ENCODE data around the gene THAP5.
A peak's percentile ranks its signal among the peaks of the same experiment; 100 is the strongest.

The THAP5 gene

DNA sequence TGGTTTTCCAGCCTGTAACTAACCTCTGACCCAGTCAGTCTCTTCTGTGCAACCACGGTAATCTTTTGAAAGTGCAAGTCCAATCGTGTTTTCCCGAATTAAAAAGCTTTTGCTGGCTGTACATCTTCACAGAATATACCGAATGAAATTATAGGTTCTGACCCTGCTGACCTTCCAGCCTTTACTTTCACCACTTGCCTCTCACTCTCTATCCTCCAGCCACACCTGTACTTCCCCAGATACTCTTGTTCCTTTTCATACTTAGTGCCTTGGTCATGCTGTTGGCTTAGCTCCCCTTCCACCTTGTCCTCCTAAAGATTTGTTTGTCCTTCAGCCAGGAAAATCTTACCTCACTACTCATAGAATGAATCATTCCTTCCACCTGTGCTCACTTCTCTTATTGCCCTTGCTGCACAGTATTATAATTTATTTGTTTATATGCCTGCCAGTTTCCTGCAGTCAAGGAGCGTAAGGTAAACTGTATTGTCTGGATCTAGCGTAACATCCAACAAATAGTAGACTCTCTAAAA is 41.3 kb downstream of the THAP5 start:
- no peak for DNase-seq

DNA sequence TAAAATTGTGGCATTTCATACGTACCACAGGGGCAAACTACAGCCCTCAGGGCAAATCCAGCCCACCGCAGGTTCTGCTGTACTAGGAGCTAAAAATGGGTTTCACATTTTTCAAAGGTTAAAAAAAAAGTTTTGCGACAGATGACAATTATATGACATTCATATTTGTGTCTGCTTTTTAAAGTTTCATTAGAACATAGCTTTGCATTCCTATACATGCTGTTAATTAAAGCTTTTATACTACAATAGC is 42.8 kb downstream of the THAP5 start:
- DNase-seq, result no peak

DNA sequence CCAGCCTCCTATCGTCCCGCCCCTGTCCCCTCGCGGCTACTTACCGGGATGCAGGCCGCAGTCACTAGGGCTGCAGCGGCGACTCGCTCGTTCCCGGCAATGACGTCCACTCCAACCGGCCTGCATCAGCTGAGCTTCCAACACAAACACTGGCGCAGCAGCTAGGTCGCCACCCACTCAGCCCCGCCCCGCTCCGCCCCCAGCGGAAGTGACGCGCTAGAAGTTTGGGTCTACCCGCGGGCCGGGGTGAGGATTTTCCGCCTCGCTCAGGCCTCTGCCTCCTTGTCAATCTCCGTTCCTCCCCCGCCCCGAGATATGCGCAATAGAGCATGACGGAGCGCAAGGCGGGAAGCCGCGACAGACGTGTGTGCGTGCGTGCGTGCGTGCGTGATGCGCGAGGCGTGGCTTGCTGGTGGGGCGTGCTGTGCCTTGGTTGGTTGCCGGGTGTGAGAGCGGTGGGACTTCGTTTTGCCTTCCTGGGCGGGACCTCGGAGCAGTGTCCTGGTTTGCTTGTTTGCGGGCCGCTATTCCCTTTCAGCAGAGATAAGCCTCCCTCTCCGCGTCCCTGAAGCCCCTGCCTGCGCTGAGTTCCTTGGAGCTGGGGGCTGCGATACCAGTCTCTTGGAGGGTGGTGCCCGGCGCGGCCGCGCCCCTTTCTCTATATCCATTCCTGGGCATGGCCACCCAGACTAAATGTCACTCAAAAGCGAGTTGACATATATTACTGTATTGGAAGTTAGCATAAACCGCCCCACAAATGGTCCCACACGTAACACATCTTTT is 43.3 kb downstream of the THAP5 start, which contains the start of gene PNPLA8:
TSS of gene PNPLA8 (minus strand) at position 151 of the 783 bp plus-strand sequence. CDS start 10,644 bp downstream, outside the sequence.
- DNase-seq, result peak; percentile 99 to 100 (median 100)

DNA sequence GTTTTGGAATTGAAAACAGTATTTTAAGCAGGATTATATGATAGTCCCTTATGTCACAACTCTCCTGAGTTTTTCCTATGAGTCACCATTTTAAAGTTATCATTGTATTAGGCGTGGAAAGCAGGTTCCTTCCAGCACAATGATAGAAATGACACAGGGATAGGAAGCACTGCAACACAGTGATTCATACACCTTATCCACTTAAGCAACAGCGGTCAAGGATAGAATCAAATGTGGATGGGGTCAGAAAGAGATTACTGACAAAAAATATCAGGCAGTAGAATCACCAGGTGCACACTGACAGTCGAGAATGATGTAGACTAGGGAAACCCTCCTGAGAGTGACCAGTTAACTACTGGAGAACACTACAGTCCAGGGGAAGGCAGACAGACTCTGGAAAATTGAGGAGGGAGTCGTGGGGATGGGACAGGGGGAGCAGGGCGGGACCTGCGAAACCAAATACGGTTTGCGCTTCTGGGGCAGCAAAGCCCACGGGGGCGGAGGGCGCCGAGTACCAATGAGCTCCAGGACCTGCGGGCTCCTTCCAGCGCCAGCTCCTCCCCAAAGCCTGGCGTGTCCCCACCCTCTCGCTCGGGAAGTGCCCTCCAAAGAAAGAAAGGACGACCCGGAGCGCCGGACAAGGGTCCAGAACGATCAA is 44.0 kb downstream of the THAP5 start:
- DNase-seq, result peak in 1 of 4 experiments; percentile 41

DNA sequence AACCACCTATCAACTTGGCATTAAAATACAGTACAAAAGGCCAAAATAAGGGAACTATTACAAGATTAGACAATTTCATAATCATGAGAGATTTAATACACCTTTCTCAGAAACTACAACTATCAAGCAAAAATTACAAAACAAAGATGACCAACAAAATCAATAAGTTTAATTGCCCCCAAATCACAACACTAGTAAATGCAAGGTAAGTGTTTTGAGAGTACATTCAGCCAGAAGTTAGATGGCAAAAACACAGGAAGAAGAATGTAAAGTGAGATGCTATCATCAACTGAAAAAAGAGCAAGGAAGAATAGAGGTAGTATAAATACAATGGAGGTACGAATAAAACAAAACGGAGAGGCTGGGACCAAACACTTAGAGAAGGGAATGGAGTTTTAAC is 46.7 kb downstream of the THAP5 start:
- no peak for DNase-seq

DNA sequence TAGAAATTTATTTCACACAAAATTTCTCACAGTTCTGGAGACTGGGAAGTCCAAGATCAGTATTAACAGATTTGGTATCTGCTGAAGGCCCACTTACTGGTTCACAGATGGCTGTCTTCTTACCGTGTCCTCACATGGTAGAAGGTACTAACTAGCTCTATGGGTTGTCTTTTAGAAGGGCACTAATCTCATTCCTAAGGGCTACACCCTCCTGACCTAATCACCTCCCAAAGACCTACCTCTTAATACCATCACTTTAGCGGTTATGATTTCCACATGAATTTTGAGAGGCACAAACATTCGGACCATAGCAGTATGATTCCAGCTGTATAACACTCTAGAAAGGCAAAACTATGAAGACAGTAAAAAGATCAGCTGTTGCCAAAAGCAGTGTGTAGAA is 51.6 kb downstream of the THAP5 start:
- no peak for DNase-seq

DNA sequence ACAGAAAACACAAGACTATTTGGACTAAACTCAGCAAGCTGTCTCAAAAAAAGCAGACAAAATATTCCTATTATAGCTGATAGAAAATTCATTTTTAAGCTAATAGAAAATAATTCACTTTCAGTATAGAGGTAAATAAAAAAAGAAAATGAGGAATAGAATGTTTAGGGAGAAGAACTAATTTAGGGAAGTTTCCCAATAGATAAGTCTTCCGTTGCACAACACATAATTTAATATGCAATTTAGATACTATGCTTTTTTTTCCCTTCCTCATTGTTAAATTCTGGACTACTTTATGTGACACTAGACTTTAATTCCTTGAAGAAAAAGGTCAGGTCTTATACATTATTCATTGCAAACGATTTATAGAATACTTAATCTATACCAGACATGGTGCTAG is 53.9 kb downstream of the THAP5 start:
- no peak for DNase-seq

DNA sequence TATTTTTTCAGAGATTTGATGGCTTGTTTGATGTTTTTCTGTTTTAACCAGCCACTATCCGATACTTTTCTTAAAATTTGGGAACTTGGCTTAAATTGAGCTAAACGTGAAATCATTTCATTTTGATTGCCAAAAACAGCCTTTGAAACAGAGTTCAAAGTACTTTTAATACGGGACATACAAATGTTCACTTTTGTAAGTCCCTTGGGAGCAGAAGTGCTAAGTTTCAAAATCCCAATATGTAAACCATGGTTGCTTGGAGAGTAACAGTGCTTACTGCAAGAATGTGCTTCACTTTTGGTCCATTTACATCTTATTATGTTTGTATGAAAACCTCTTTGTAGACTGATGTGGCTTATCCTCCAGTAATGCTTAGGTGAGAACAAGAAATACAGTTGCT is 54.5 kb downstream of the THAP5 start:
- DNase-seq, result no peak

Data from activated naive CD4-positive, alpha-beta T cell (primary cell).